Epidermal melanocyte (primary cell): ENCODE measurements around the gene CACNA1C.

ENCODE experiments used
- DNase-seq: peaks from one replicate; pipeline ENCODE4 v3.0.0; 2011; ENCODE audit warnings: low spot score; ENCODE audit not compliant: insufficient read length

Gene CACNA1C

GRCh38 chr12:2541631-2542204, 488.9 kb downstream of the CACNA1C start:
- no peak for DNase-seq

DNA sequence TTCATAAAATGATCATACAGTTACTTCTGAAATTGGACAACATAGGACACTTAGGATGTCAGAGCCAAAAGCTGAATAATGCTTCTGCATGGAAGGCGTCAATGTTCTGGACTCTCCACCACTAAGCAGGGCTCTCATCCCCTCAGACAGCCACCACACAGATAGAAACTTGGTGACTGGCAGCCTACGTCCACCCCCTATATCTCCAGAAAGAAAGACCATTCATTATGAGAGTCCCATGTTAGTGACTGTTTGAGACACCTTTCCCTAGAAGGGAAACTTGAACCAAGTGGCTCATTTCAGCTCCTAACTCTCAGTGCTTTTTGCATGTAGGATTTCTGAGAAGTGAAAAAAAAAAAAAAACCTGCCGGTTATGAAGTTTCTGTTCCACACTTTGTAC, 491.0 kb downstream of the CACNA1C start:
- no peak for DNase-seq

DNA sequence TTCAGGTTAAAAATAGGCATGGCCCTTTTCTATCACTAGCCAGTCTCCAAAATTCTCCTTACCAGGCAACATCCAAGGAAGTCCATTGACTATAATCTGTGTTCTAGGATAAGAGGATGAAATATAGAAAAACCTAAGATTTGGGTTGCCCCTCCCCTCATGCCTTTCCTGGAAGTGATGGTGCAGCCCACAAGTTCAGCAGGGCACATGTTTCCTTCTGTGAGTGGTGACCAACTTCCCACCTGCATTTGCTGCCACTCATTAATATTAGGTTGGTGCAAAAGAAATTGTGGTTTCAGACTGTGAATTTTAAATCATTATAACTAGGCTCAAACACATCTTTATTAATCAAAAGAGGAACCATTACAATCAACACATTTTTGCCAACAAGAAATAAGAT, 491.4 kb downstream of the CACNA1C start:
- DNase-seq, result no peak

DNA sequence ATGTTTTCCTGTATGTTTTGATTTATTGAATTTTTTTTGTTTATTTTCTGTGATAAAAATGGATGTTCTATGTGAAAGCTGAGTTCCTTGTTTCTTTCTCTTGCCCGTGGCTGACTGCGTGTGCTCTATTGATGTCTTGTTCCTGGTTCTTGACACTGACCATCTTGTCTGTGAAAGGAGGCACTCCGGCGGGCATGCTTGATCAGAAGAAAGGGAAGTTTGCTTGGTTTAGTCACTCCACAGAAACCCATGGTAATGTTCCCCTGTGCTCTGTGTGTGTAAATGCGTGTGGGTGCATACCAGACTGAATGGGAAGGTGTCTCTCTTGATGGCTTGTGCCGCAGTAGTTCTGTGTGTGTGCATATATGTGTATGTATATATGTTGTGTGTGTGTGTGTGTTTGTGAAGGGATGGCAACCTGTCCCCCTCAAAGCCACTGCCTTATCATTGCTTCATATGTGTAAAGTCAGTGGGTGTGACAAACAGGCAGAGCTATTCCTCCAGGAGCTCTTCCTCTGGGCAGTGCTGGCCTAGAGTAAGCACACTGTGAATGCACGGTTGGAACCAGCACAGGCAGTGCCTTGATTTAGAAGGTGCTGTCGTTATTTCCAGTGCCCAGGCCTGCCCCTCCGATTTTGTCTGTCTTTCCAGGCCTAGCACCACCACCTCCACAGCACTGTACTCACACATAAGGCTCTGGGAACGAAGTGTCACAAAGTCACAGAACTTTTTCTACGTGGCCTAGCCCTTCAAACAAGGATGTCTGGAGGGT, 494.7 kb downstream of the CACNA1C start:
- DNase-seq, result no peak

GRCh38 chr12:2548081-2548480, 495.3 kb downstream of the CACNA1C start:
- DNase-seq, result no peak

DNA sequence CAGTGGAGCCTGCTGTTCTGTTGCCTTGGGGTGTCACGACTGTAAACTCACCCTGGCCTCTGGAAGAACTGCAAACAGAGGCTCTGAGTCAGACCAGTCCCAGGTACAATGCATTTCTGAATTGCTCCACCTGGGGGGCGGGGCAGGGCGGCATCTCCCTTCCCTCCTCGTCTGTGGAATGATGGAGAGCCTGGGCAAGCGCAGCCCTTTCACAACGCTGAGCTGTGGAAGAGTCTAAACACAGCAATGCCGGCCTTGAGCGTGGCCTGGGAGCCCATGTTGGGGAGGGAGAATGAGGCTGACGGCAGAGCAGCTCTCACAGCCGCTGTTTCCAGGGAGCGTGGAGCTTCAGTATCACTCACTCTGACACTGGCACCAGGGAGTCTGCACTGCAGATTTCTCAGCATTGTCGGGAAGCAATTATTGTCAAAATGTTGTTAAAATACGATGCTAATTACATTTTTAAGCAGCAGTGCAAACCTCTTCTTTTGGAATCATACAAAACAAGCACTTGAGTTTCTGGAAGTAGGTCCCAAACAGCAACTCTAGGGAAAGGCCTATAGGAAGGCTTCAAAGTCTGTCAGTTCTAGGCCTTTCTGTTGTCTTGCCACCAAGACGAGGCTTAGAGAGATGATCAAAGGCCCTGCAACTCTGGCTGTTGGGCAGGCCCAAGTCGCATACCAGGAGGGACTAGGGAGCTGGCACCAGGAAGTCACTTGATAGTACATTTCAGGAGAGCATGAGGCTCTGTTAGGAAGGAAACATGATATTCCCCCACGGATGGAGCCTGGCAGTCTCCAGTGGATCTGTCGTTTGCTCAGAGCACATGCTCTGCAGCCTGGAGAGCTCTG, 498.0 kb downstream of the CACNA1C start:
- no peak for DNase-seq

DNA sequence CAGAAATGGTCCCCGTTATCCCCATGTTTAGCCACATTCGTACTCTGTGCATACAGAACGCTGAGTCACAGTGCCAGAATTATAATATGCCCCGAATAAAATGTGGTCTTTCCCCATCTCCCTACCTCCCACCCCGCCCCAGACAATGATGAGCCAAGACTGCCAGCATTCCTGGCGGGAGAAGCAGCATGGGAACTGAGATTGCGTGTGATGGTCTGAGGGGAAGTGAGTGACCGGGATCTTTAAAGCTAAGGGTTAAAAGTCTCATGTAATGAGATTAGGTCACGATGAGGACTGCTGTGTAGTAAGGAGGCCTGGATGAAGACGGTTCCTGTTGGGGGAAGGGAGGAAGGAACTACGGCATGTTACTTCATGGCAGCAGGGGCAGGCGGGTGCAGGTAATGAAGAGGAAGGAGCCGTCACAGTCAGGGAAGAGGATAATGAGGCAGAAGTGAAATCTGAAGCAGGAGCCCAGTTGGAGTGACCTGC, 498.7 kb downstream of the CACNA1C start:
- DNase-seq, result no peak

DNA sequence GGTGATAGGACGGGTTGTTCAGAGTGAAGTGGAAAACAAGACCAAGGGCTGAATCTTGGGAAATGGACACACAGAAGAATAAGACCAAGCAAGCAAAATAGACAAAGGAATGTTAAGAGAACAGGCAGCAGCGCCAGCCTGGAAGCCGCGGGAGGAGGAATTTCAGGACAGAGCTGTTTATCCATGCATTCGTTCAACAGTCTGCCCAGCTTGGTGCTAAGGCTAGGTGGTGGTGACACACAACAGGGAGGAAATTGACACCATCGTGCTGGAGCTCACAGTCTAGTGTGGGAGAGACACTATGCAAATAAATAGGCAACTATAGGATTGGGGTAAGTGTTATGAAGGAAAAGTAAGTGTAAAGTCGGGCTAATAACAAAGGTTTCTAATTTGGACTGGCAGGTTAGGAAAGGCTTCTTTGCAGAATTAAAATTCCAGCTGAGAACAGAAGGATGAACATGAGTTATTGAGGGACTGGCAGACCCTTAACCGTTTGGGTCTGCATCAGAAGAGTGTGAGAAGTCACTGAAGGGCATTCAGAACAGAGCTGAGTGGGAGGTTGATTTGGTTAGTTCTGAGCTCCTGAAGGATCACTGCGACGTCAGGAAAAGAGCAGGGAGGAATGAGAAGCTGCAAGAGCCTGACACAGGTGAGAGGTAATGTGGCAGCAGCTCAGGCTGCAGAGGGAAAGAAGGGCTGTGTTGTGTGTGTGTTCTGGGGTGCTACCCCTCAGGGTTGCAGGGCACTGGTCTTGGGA, 499.4 kb downstream of the CACNA1C start:
- DNase-seq, result no peak

- no peak for DNase-seq
Observed at GRCh38 chr12:2553388-2554126, 500.8 kb downstream of the CACNA1C start.

- no peak for DNase-seq
Observed at GRCh38 chr12:2555487-2556082, 502.8 kb downstream of the CACNA1C start.

GRCh38 chr12:2557597-2557996, 504.8 kb downstream of the CACNA1C start:
- no peak for DNase-seq

GRCh38 chr12:2559931-2560330, 507.1 kb downstream of the CACNA1C start:
- no peak for DNase-seq

DNA sequence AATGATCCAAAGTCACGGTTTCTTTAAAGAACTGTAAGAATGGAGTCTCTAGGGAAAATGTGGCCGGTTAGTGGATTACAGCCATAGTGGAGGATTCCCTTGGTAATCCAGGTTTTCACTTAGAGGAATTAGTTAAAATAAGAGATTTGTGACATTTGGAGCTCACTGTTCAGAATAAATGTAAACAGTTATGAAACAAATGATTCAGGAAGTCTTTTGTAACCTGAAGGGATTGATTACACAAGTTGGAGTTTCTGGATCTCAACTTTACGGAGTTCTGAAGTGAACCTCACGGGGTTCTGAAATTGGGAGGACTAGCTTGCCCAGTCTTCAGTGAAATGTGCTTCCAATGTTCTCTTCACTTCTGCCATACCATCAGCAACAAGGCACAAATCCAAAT, 507.6 kb downstream of the CACNA1C start:
- no peak for DNase-seq

- no peak for DNase-seq
Observed at GRCh38 chr12:2561367-2561766, 508.6 kb downstream of the CACNA1C start.

DNA sequence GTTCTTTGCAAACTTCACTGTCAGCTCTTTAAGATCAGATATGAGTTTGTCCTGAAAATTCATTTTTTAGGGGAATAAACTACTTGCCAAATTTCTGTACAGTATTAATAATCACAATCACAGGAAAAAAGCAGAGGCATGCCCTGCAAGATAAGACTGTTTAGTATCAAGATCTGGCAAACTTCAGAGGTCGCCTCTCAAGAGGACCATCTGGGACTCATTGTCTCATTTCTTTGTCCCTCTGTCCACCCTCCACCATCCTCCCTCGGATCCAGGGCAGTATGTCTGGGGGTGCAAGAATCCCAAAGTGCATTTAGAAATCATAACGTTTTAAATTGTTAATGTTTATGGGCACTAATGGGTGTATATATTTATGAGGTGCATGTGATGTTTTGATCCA, 509.6 kb downstream of the CACNA1C start:
- no peak for DNase-seq

DNA sequence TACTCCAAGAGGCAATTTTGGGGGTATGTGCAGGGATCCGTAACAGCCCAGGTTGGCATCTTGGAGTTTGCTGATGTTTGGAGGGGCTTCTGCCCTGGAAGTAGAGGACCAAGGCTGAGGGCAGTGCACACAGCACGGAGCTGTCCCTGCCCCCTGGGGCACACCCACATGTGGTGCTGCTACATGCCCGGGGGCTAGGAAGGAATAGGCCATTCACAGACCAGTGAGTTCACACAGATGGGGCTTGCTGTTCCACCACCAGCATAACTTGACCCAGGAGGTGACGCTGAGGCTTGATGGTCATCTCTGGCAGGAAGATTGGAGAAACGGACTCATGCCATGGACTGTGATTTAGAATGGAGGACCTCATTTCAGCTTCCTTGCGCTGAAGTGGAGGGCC, 510.9 kb downstream of the CACNA1C start:
- DNase-seq, result no peak

- no peak for DNase-seq
Observed at GRCh38 chr12:2566161-2566560, 513.4 kb downstream of the CACNA1C start.

- no peak for DNase-seq
Observed at GRCh38 chr12:2567711-2568110, 514.9 kb downstream of the CACNA1C start.

DNA sequence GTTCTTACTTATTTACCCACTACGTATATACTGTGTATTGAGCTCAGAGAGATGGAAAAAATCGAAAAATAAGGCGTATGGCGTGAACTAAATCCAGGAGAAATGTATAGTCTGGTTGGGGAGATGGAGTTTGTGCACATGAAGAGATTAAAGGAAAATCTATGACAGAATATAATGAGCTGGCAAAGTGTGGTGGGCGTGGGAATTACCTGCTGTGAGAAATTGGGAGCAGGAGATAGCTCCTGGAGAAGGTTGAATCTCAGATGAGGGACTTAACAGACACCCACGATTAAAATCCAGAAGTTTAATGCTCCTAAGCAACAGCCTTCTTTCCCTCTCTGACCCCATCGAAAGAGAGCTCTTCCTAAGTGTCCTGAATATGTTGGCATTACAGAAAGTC, 517.8 kb downstream of the CACNA1C start:
- DNase-seq, result no peak

- no peak for DNase-seq
Observed at GRCh38 chr12:2574355-2574935, 521.7 kb downstream of the CACNA1C start.
